Measurements from ENCODE around the gene DMBT1. TPM values are rescaled to one million over a fixed set of nuclear protein-coding genes. Genes with fewer than 3 reads are reported as not detected.

DMBT1 gene
- total RNA-seq, 1 donor from 2014 or later: not detected

DNA sequence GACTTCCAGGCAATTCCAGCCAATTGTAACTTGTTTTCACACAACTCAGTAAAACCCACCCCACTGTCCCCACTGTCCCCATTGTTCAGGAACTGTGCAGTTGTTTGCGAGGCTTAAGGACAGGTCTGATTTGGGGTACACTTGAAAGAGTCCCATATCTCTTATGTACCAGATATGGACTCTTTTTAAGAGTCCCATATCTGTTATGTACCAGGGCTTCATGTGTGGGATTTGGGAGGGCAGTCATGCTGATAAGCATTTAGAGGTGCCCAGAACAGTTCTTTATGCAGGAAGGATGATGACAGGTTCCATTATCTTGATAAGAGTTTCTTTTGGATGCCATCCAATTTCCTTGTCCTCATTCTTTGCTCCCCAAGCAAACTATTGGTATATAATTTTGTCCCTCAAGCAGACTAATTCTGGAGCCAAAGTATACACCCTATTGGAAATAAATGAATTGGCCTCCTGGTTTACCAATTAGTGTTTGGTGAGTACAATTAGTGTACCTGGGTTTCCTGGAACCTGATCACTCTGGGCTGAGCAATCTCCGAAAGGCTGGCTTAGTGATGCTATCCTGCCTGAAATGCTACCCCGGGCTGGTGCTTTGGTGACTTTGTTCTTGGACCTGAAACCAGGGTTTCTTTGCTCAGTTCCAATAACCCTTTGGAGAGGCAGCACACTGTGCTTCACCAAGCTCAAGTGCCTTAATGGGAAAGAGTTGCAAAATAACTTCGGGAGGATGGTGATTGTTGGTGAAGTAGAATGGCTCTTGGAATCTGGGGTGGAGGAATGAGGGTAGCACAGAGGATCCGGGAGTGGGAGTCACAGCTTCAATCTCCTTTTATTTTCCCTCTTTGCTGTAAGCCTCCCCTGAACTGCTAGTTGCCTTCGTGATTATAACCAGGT lies 6.2 kb upstream of the DMBT1 start:
- H4K20me1 ChIP-seq (ENCODE audit: low read depth): no peaks in the 10 kb centered on the region
- no peaks in the 10 kb centered on the region for H3F3A ChIP-seq (ENCODE audit: low read depth)
- no peaks in the 10 kb centered on the region for H3K36me3 ChIP-seq
- no peak overlapping the region for H3K4me3 Mint-ChIP-seq
- H3K9ac ChIP-seq: no peak overlapping the region
- DNase-seq (ENCODE audit: low spot score): no peak
- H2AFZ ChIP-seq (replicated peaks): no peak overlapping the region
- peaks cover 4% of the 10 kb centered on the region for H3K27me3 Mint-ChIP-seq (ENCODE audit: insufficient read depth, low read depth)
- no peak overlapping the region for H3K4me3 ChIP-seq
- peaks cover 2% of the 10 kb centered on the region for H3K9me3 Mint-ChIP-seq
- no peaks in the 10 kb centered on the region for H3K4me1 ChIP-seq
- H3K36me3 Mint-ChIP-seq: no peaks in the 10 kb centered on the region
- no peak overlapping the region for H3K4me2 ChIP-seq
- H3K4me1 Mint-ChIP-seq: peaks cover 4% of the 10 kb centered on the region
- no peaks in the 10 kb centered on the region for H3K27me3 ChIP-seq
- no peaks in the 10 kb centered on the region for H3K79me2 ChIP-seq (ENCODE audit: low read depth)
- no peak overlapping the region for H3K27ac Mint-ChIP-seq
- TF ChIP-seq EZH2 (IDR thresholded peaks at IDR 0.05): no peak
- no peaks in the 10 kb centered on the region for H3K9me3 ChIP-seq (ENCODE audit: low read depth)
- no peak overlapping the region for H3K27ac ChIP-seq

DNA sequence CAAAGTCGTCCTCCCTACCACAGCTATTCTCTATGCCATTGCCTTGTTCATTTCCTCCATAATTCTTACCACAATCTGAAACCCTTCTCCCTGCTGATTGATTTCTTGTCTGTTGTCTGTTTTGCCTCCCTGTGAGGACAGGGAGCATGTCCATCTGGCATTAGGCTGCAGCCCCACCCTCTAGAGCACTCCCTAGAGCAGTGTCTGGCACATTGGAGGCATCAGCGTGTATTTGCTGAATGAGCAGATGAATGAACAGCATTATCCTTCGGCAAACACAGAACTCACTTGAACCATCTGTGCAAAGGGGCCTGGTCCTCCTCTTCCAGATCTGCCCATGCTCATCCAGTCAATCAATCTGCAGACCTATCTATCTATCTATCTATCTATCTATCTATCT lies 5.1 kb upstream of the DMBT1 start:
- Histone ChIP-seq H3K27me3 (no peaks in the 10 kb centered on the region), H4K20me1 (ENCODE audit: low read depth) (no peaks in the 10 kb centered on the region), H2AFZ (replicated peaks) (no peak overlapping the region), H3F3A (ENCODE audit: low read depth) (no peaks in the 10 kb centered on the region), H3K36me3 (no peaks in the 10 kb centered on the region), H3K4me3 (no peak overlapping the region), H3K4me1 (no peaks in the 10 kb centered on the region), H3K27ac (no peak overlapping the region), H3K4me2 (no peak overlapping the region), H3K9ac (no peak overlapping the region), H3K9me3 (ENCODE audit: low read depth) (no peaks in the 10 kb centered on the region), H3K79me2 (ENCODE audit: low read depth) (no peaks in the 10 kb centered on the region)
- H3K9me3 Mint-ChIP-seq: peaks cover 2% of the 10 kb centered on the region
- H3K36me3 Mint-ChIP-seq: no peaks in the 10 kb centered on the region
- no peak overlapping the region for H3K27ac Mint-ChIP-seq
- H3K27me3 Mint-ChIP-seq (ENCODE audit: insufficient read depth, low read depth): peaks cover 4% of the 10 kb centered on the region
- no peak for TF ChIP-seq EZH2 (IDR thresholded peaks at IDR 0.05)
- H3K4me1 Mint-ChIP-seq: peaks cover 4% of the 10 kb centered on the region
- no peak overlapping the region for H3K4me3 Mint-ChIP-seq
- DNase-seq (ENCODE audit: low spot score): no peak

DNA sequence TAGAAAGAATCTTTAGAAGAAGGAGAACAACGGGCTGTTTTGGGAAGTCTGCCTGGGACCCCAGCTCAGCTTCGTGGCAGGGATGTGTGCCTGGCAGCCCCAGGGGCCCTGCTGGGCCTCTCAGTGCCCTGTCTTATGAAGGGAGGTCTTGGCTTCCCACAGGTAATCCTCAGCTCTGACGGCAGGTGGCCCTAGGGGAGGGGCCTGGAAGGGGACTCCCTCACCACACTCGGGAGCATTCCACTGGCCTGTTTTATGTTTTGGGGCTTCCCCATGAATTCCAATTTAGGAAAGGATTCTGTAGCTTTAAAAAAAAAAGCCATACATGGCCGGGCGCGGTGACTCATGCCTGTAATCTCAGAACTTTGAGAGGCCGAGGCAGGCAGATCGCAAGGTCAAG lies 3.0 kb upstream of the DMBT1 start:
- peak; percentile 39 for DNase-seq (ENCODE audit: low spot score)

DNA sequence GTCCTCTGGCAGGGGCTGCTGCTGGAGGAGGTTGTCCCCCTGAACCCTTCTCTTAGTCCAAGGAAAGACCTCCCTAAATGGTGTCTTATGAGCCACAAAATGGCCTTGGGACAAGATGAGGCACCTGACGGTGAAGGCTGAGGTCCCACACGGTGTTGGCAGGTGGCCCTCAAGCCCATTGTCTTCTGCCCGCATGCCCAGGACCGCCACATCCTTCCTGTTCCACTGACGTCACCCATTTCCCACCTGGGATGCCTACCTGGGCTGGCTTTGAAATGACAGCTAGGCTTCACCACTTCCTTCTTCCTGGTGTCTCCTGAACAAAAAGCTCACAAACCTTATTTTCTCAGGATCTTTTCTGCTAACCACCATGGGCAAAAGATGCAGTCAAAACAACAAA lies 2.1 kb upstream of the DMBT1 start:
- no peaks in the 10 kb centered on the region for H3K36me3 Mint-ChIP-seq
- Histone ChIP-seq H4K20me1 (ENCODE audit: low read depth) (no peaks in the 10 kb centered on the region), H3K4me3 (no peak overlapping the region), H3K27me3 (no peaks in the 10 kb centered on the region), H3F3A (ENCODE audit: low read depth) (no peaks in the 10 kb centered on the region), H3K4me1 (no peaks in the 10 kb centered on the region), H3K36me3 (no peaks in the 10 kb centered on the region), H2AFZ (replicated peaks) (no peak overlapping the region), H3K9ac (no peak overlapping the region), H3K79me2 (ENCODE audit: low read depth) (no peaks in the 10 kb centered on the region), H3K27ac (no peak overlapping the region), H3K9me3 (ENCODE audit: low read depth) (no peaks in the 10 kb centered on the region), H3K4me2 (no peak overlapping the region)
- peaks cover 4% of the 10 kb centered on the region for H3K4me1 Mint-ChIP-seq
- H3K27me3 Mint-ChIP-seq (ENCODE audit: insufficient read depth, low read depth): peaks cover 2% of the 10 kb centered on the region
- no peak overlapping the region for H3K27ac Mint-ChIP-seq
- no peak for TF ChIP-seq EZH2phosphoT487 (IDR thresholded peaks at IDR 0.05)
- TF ChIP-seq, protein P1, sequence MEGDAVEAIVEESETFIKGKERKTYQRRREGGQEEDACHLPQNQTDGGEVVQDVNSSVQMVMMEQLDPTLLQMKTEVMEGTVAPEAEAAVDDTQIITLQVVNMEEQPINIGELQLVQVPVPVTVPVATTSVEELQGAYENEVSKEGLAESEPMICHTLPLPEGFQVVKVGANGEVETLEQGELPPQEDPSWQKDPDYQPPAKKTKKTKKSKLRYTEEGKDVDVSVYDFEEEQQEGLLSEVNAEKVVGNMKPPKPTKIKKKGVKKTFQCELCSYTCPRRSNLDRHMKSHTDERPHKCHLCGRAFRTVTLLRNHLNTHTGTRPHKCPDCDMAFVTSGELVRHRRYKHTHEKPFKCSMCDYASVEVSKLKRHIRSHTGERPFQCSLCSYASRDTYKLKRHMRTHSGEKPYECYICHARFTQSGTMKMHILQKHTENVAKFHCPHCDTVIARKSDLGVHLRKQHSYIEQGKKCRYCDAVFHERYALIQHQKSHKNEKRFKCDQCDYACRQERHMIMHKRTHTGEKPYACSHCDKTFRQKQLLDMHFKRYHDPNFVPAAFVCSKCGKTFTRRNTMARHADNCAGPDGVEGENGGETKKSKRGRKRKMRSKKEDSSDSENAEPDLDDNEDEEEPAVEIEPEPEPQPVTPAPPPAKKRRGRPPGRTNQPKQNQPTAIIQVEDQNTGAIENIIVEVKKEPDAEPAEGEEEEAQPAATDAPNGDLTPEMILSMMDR (IDR thresholded peaks at IDR 0.05): no peak
- no peak for TF ChIP-seq EZH2 (IDR thresholded peaks at IDR 0.05)
- no peak overlapping the region for H3K4me3 Mint-ChIP-seq
- DNase-seq (ENCODE audit: low spot score): no peak
- H3K9me3 Mint-ChIP-seq: peaks cover 2% of the 10 kb centered on the region

More for the DNA sequence above, 3.0 kb upstream of the DMBT1 start:
- no peaks in the 10 kb centered on the region for H3K36me3 ChIP-seq
- H3K4me3 ChIP-seq: no peak overlapping the region
- peak overlapping the region; percentile 50 for H3K27ac Mint-ChIP-seq
- peaks cover 2% of the 10 kb centered on the region for H3K9me3 Mint-ChIP-seq
- no peaks in the 10 kb centered on the region for H3K4me1 ChIP-seq
- no peak overlapping the region for H3K9ac ChIP-seq
- TF ChIP-seq, protein P1 (IDR thresholded peaks at IDR 0.05): no peak
- TF ChIP-seq EZH2phosphoT487 (IDR thresholded peaks at IDR 0.05) (no peak), EZH2 (IDR thresholded peaks at IDR 0.05) (no peak)
- H3K79me2 ChIP-seq (ENCODE audit: low read depth): no peaks in the 10 kb centered on the region
- peaks cover 4% of the 10 kb centered on the region for H3K27me3 Mint-ChIP-seq (ENCODE audit: insufficient read depth, low read depth)
- H2AFZ ChIP-seq (replicated peaks): no peak overlapping the region
- no peaks in the 10 kb centered on the region for H3K27me3 ChIP-seq
- H3K4me1 Mint-ChIP-seq: peaks cover 4% of the 10 kb centered on the region
- no peaks in the 10 kb centered on the region for H3F3A ChIP-seq (ENCODE audit: low read depth)
- no peaks in the 10 kb centered on the region for H3K9me3 ChIP-seq (ENCODE audit: low read depth)
- no peak overlapping the region for H3K27ac ChIP-seq
- H3K4me3 Mint-ChIP-seq: no peak overlapping the region
- H3K36me3 Mint-ChIP-seq: no peaks in the 10 kb centered on the region
- peak overlapping the region; percentile 4 for H3K4me2 ChIP-seq
- H4K20me1 ChIP-seq (ENCODE audit: low read depth): no peaks in the 10 kb centered on the region
